NCI-H1417 treated with DMSO at 0.1 percent for 48 hours (cell line): ENCODE results near the gene ALDH6A1.

ENCODE experiments used
- DNase-seq: peaks from one replicate; lab custom pipeline; 2025; lab: John Stamatoyannopoulos, UW

The ALDH6A1 gene

DNA sequence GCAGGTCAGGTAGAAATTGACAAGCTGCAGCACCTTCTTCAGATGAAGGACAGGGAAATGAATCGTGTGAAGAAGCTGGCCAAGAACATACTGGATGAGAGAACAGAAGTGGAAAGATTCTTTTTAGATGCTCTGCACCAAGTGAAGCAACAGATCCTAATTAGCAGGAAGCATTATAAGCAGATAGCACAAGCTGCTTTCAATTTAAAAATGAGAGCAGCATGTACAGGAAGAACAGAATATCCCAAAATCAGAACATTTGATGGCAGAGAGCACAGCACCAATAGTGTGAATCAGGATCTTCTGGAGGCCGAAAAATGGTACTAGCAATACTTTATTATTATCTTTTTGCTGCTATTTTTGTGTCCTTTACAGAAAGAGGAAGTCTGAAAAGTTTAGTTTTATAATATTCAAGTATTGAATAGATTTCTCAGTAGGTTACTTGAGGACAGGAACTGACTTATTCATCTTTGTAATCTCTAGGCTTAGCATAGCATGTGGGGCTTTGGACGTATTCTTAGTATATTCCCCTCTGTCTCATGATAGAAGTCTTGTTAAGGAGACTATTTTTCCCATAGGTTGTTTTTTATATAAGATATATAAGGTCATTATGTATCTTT, 34.3 kb downstream of the ALDH6A1 start:
- DNase-seq = no peak

DNA sequence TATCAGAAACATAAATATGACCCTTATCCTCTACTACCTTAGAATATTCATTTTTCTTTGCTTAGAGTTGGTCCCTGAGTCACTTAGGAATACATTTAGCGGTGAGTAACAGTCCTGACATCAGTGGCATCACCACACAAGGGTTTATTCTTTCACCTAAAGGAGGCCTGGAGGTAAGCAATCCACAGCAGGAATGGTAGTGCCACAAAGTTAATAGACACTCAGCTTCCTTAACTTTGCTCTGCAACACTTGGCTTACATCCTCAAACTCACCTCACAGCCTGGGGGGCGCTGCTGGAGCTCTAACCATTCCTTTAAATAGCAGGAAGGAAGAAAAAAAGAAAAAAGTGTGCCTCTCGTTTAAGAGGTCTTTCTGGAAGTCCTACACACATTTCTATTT, 36.0 kb downstream of the ALDH6A1 start:
- no peak for DNase-seq

DNA sequence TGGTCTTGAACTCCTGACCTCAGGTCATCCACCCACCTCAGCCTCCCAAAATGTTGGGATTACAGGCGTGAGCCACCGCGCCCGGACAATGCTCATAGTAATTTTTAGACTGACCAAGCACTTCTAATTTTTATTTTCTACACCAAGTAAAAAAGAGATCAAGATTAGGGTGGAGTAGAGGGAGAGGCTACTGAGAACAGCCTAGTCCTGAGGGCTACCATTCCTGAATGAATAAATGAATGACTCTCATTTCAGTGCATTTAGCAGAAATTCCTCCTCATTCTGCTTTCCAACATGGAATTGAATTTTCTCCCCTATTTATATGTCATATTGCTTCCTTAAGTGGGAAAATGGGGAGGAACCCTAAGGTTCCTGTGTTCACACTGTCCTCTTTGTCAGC, 38.7 kb downstream of the ALDH6A1 start:
- no peak for DNase-seq

DNA sequence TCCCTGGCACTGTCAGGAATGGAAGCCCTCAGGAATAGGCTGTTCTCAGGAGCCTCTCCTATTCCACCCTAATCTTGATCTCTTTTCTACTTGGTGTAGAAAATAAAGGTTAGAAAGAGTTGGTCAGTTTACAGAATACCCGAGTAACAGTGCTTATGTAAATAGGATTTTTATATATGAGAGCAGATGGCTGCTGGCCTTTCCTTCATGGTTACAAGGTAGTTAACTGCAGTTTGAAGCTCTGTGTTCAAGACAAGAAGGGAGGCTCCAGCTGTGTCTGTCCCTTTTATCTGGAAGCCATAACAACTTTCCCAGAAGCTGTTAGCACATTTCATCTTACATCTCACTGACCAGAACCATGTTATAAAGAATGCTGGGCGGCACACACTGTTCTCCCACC, 42.0 kb downstream of the ALDH6A1 start:
- no peak for DNase-seq

DNA sequence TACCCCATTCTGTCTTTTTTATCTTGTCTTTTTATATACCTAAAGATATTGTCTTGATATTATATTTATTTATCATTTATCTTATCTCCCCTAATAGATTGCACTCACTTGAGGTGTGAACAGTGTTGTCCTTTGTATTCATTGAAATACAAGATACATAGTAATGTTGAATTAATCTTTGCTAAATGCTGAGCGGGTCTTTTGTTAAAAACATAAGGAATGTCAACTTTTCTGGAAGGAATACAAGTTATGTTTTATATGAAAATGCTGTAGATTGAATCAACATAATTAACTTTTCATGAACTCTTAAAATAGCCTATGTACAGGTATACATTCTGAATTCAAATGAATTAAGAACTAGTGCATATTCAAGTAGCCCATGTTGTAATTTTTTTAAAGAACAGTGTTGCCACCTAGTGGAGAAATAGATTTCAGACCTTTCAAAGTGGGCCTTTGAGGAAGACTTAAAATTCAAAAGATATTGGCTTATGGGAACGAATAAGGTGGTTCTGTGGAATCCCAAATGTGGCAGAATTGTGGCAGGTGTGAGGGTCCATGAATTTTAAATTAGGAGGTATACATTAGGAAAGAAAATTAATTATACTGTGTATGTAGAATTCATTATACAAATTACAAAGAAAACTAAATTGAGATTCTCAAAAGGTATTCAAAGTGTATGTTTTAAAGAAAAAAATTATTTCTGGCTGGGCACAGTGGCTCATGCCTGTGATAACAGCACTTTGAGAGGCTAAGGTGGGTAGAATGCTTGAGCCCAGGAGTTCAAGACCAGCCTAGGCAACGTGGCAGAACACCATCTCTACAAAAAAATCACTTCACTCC, 46.0 kb downstream of the ALDH6A1 start:
- DNase-seq = no peak

DNA sequence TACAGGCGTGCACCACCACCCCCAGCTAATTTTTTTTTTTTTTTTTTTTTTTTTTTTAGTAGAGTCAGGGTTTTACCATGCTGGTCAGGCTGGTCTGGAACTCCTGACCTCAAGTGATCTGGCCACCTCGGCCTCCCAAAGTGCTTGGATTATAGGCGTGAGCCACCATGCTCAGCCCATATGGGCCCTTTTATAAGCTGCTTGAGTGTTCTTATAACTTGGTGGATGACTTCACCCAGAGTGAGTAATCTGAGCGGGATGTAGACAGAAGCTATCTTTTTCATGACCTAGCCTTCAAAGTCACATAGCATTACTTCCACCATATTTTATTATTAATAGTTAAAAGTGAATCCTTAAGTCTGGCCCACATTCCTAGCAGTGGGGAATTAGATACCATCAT, 48.7 kb downstream of the ALDH6A1 start:
- DNase-seq = no peak

DNA sequence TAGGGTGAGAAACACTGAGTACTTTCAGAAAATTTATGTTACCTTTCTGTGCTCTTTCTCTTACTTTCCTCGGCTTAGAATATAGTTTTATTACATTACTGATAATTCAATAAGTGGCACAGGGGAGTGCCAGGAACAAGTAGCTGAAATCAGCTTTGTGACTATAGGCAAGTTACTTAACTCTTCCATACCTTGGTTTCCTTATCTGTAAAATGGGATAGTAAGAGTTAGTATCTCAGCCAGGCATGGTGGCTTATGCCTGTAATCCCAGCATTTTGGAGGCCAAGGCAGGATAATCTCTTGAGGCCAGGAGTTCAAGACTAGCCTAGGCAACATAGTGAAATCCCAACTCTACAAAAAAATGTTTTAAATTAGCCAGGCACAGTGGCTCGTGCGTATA, 49.7 kb downstream of the ALDH6A1 start:
- no peak for DNase-seq

DNA sequence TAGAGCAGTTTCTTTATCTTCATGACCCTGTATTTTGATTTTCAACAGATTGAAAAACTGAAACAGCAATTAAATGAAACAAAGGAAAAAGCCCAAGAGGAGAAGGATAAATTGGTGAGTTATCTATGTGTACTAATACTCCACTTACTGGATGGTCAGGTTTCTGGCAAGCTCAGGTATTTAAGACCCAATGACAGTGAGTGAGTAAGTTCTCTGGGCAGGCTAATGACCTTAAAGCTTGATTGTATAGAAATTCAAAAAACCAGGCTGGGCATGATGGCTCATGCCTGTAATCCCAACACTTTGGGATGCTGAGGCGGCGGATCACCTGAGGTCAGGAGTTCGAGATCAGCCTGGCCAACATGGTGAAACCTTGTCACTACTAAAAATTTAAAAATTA, 55.1 kb downstream of the ALDH6A1 start:
- no peak for DNase-seq

DNA sequence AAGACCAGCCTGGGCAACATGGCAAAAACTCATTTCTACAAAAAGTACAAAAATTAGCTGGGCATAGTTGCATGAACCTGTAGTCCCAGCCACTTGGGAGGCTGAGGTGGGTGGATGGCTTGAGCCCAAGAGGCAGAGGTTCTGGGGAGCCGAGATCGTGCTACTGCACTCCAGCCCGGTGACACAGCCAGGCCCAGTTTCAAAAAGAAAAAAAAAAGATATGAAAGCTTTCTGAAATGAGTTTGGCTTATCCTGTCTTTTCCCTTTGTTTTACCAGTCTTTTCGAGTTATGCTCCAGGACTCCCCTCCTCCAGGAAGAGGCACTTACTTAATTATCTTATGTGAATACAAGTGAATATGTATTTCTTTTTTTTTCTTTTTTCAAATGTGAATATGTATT, 61.9 kb downstream of the ALDH6A1 start:
- no peak for DNase-seq

DNA sequence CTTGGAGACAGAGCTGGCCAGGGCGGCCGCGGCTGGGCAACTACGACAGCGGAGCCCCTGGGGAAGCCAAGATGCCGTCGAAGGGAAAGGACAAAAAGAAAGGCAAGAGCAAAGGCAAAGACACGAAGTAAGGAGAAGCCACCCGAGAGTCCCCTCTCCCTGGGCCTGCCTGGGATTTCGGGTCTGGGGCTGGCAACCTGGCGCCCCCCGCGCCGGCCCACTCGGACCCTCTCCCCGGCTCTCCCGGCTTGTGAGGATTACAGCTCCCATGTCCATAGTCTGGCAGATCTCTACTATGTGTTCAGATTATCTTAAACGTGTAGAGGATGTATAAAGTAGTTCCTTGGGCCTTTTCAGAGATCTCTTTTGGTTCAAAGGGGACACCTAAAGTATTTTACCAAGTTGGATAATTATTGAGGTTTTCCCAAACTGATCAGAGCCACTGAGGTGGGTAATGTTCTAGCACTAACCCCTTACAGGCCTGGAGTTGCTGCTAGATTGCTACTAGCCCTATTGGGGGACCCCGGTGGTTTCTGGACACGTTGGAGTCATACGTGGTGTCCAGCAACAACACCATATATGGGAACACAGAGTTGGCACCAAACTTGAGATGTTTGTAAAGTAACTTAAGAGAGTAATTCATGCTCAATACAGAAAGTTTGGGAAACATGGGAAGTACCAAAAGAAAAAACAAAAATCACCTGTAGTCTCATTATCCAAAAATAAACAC, 64.7 kb downstream of the ALDH6A1 start:
- no peak for DNase-seq

DNA sequence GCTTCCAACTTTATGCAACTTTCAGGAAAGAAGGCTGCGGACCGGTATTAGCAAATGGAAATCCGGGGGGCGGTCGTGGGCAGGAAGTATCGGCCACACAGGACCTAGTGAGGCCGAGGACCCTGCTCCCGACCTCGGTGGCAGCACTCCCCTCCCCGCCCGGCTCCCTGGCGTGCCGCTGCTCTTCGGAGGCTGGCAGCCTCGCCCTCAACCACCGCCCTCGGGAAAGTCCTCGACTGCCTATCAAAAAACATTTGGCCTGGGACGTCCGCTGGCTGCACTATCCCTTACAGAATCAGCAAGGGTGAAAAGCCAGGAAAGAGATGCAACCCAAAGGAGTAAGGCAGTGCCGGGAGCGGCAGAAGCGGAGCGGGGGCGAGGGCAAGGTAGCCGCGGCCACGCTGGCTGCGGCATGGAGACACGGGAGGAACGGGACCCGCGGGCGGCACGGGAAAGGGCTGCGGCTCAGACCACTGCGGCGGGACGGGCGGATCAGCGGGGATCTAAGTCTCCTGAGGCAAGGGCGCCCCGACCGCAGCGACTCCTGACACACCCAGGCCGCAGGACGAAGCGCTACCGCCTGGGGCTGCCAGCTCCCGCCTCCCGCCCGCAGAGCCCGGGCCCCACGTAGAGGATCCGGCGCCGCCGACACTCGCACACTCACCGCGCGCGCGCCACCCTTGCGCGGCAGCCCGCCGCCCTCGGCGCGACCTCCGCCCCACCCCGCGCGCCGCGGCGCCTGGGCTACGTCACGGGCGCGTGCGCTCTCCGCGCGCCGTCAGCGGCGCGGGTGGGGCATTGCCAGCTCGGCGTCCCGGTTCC, 65.5 kb downstream of the ALDH6A1 start, which contains the start of the genes BBOF1 and ENTPD5:
Gene BBOF1 (plus strand): TSS at position 764 of the 822 bp plus-strand sequence. CDS start 130 bp downstream, outside the sequence.
Gene ENTPD5 (minus strand): TSS at position 703 of the 822 bp plus-strand sequence. CDS start 31,186 bp downstream, outside the sequence.
- peak; percentile 55 for DNase-seq

DNA sequence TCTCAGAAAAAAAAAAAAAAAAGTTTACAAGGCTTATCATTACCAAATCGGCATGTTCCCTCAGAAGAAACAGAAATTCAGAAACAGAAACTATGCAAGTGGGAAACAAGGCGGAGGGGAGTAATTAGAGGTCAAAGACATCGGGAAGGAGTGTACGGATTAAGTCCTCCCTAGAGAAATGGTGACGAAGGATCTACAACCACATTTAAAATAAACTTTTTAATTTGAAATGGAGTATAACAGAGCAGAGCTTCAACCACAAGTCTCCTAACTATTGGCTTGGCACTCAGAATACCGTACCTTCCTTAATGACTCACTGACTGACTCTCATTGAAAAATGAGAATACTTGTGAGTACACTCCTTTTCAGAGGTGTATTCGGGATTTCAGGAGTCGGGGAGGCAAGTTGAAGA, 66.1 kb downstream of the ALDH6A1 start:
- DNase-seq = no peak

DNA sequence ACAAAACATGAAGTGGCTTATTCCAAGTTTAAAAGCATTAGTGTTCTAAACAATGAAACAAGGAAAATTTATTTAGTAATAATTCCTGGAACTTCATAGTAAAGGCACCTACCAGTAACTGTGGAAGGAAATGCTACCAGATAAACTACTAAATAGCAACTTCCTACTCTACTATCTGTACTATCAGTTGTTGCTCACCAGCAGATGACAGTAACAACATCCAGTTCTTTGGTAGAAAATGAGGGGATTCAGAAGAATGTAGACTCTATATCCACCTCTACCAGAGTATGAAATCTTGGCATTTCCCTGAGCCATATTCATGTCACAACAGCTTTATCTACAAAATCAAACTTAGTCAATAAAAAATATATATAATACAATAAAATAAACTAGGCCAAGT, 68.3 kb downstream of the ALDH6A1 start:
- DNase-seq = no peak

DNA sequence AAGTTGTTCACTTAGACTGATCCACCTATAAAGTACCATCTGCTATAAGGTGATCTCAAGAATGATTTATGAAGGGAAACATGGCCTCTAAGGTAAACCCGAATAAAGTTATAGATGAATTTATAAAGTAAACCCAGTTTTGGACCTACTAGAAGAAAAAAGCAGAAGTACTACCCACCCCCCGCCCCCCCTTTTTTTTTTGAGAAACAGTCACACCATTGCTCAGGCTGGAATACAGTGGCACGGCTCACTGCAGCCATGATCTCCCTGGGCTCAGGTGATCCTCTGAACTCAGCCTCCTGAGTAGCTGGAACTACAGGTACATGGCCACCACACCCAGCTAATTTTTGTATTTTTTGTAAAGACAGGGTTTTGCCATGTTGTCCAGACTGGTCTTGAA, 69.1 kb downstream of the ALDH6A1 start:
- DNase-seq = no peak

DNA sequence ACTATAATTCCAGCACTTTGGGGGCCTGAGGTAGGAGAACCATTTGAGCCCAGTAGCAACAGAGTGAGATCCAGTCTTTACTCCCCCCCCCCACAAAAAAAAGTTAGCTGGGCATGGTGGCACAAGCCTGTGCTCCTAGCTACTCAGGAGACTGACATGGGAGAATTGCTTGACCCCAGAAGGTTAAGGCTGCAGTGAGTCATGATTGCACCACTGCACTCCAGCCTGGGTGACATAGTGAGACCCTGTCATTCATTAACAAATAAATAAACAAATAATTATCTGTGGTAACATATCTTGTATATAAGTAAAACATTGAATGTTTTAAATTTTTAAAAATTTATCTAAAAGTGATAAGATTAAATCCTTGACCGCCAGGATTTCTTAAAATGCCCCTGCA, 70.0 kb downstream of the ALDH6A1 start:
- no peak for DNase-seq

DNA sequence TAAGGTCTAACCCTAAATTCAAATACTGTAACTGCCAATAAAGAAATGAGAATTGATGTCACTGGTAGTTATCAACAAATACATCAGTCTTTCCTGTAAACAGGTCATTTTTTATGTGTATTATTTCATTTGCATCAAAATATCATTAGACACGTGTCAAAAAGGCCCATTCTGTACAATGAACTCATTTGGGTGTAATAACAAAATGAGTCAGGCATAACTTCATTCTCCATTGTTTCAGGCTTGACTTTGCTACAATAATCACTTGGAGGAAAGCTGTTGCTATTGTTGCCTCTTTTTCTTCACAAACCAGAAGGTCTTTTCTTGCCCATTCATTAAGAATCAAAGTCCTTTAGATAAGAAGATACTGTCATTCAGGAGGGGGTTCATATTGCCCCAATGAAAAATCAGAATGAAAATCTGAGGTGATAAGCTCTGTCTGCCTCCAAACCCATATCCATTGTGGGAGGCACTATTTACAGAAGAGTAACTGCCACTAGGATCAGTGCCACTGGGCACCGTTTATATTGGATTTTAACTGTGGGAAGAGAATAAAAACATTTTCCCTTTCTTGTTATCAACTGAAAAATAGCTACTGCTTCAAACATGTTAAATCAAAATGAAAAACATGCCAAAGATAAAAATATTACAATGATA, 75.3 kb downstream of the ALDH6A1 start:
- DNase-seq = no peak
